PC-9 (cell line): ENCODE data around the gene MYH3. TPM values are rescaled to one million over a fixed set of nuclear protein-coding genes. Genes with fewer than 3 reads are reported as not detected.

Experiments
- BruUV-seq: library from RNA; stranded (reverse); fragments of 400-500 nt; replicated peaks from 2 replicates; lab custom pipeline; 2021; lab: Mats Ljungman, UMichigan
- CTCF ChIA-PET: fragments of 300-600 bp; sonication (Branson Sonifier 250); formaldehyde crosslinking; loops from one replicate; lab custom pipeline; 2022; ENCODE audit warnings: antibody characterized with exemption; lab: Charles Lee
- POLR2A ChIA-PET: fragments of 300-600 bp; sonication (Branson Sonifier 250); formaldehyde crosslinking; loops from one replicate; lab custom pipeline; 2022; ENCODE audit warnings: antibody characterized with exemption; ENCODE audit not compliant: unreplicated experiment; lab: Charles Lee
- DNase-seq, 2 experiments: peaks; one replicate each; pipeline versions ENCODE4 v3.0.0 to v3.0.0-alpha.2; 2015 to 2022; ENCODE audit warnings: mixed read lengths in 1 of 2
- H2AFZ ChIP-seq: fragments of 200-600 bp; sonication (generic); 2 replicates; pipeline ENCODE4 v1.8.1; 2017; ENCODE audit warnings: antibody characterized with exemption
- H3F3A ChIP-seq: fragments of 200-600 bp; sonication (generic); 2 replicates; pipeline ENCODE4 v1.8.1; 2017; ENCODE audit warnings: antibody characterized with exemption, mild to moderate bottlenecking, low read depth; ENCODE audit not compliant: insufficient read depth
- H3K27ac ChIP-seq: fragments of 200-600 bp; sonication (generic); 2 replicates; pipeline ENCODE4 v1.6.1; 2016; ENCODE audit warnings: mixed run types
- H3K27me3 ChIP-seq: fragments of 200-600 bp; sonication (generic); 2 replicates; pipeline ENCODE4 v1.6.1; 2016; ENCODE audit warnings: low read depth, mixed run types; ENCODE audit not compliant: insufficient read depth
- H3K36me3 ChIP-seq: fragments of 200-600 bp; sonication (generic); 2 replicates; pipeline ENCODE4 v1.6.1; 2016; ENCODE audit warnings: low read depth, mixed run types
- H3K4me1 ChIP-seq: fragments of 200-600 bp; sonication (generic); replicated peaks from 2 replicates; pipeline ENCODE4 v1.6.1; 2016; ENCODE audit warnings: mixed run types; ENCODE audit not compliant: insufficient read depth
- H3K4me2 ChIP-seq: fragments of 200-600 bp; sonication (generic); 2 replicates; pipeline ENCODE4 v1.6.1; 2017; ENCODE audit warnings: mixed run types
- H3K4me3 ChIP-seq: fragments of 200-600 bp; sonication (generic); 2 replicates; pipeline ENCODE4 v1.6.1; 2016; ENCODE audit warnings: mixed run types
- H3K79me2 ChIP-seq: fragments of 200-600 bp; sonication (generic); 2 replicates; pipeline ENCODE4 v1.6.1; 2017; ENCODE audit warnings: low read depth, mixed run types
- H3K9me2 ChIP-seq: fragments of 200-600 bp; sonication (generic); 2 replicates; pipeline ENCODE4 v1.8.1; 2017; ENCODE audit warnings: mild to moderate bottlenecking; ENCODE audit not compliant: insufficient read depth
- H3K9me3 ChIP-seq: fragments of 200-600 bp; sonication (generic); 2 replicates; pipeline ENCODE4 v1.8.1; 2016; ENCODE audit warnings: low read depth; ENCODE audit not compliant: insufficient read depth
- H4K20me1 ChIP-seq: fragments of 200-600 bp; sonication (generic); 2 replicates; pipeline ENCODE4 v1.8.1; 2017; ENCODE audit not compliant: insufficient read depth
- CTCF ChIP-seq: fragments of 200-600 bp; sonication (generic); conservative IDR thresholded peaks from 2 replicates; pipeline ENCODE4 v1.6.1; 2017; ENCODE audit warnings: mixed run types, antibody characterized with exemption, mild to moderate bottlenecking, moderate library complexity
- EZH2 ChIP-seq: fragments of 200-600 bp; sonication (generic); IDR thresholded peaks from 2 replicates; pipeline ENCODE4 v1.8.0; 2017; ENCODE audit warnings: antibody characterized with exemption, low read depth
- intact Hi-C: fragments of 100-400 bp; cut with micrococcal nuclease; formaldehyde crosslinking; loops from one replicate; pipeline ENCODE4 v1.10.0; 2022; ENCODE audit not compliant: unreplicated experiment
- total RNA-seq: library from RNA; stranded (reverse); gene quantifications from 2 replicates; pipeline ENCODE4 v1.2.3, GENCODE V29; 2021

Gene MYH3
- total RNA-seq, 1 experiment from 2014 or later: 0.07 TPM

GRCh38 chr17:10621397-10621796, 35.7 kb downstream of the MYH3 start:
- intact Hi-C loops: no loop called here
- no peaks in the 10 kb centered on the region for H3K9me3 ChIP-seq
- BruUV-seq: no TSS peak
- no peak overlapping the region for H3K4me3 ChIP-seq
- H3K9me2 ChIP-seq: no peaks in the 10 kb centered on the region
- peaks cover 50% of the 10 kb centered on the region for H3K27me3 ChIP-seq
- H3K79me2 ChIP-seq: no peaks in the 10 kb centered on the region
- no peaks in the 10 kb centered on the region for H3K36me3 ChIP-seq
- ChIA-PET POLR2A (no interaction called here), CTCF (interaction anchor here (0.6 kb wide), 2 partner anchors 28 to 318 kb away, joined by 6 to 7 read pairs; no protein-coding TSS in a partner anchor)
- no peaks in the 10 kb centered on the region for H3K4me1 ChIP-seq
- no peaks in the 10 kb centered on the region for H4K20me1 ChIP-seq
- no peaks in the 10 kb centered on the region for H3F3A ChIP-seq
- H2AFZ ChIP-seq: no peak overlapping the region
- no peak overlapping the region for H3K27ac ChIP-seq
- TF ChIP-seq EZH2 (no peak), CTCF (no peak)
- no peak overlapping the region for H3K4me2 ChIP-seq
- no peak for DNase-seq

GRCh38 chr17:10620823-10621222, 36.3 kb downstream of the MYH3 start:
- Histone ChIP-seq H3K27me3 (peaks cover 45% of the 10 kb centered on the region), H3K27ac (no peak overlapping the region), H3K79me2 (no peaks in the 10 kb centered on the region), H3K4me3 (no peak overlapping the region), H3K4me1 (no peaks in the 10 kb centered on the region), H3F3A (no peaks in the 10 kb centered on the region), H4K20me1 (no peaks in the 10 kb centered on the region), H3K9me2 (no peaks in the 10 kb centered on the region), H3K4me2 (no peak overlapping the region), H3K36me3 (no peaks in the 10 kb centered on the region), H3K9me3 (no peaks in the 10 kb centered on the region), H2AFZ (no peak overlapping the region)
- intact Hi-C loops: no loop called here
- DNase-seq: no peak
- ChIA-PET CTCF (interaction anchor here (0.5 to 0.6 kb wide), 3 partner anchors 8 to 319 kb away, joined by 4 to 7 read pairs (median 6); no protein-coding TSS in a partner anchor), POLR2A (no interaction called here)
- TF ChIP-seq EZH2 (no peak), CTCF (no peak)
- no TSS peak for BruUV-seq

- Histone ChIP-seq H3K27ac (no peak overlapping the region), H3K4me3 (no peak overlapping the region), H3K9me3 (no peaks in the 10 kb centered on the region), H3K36me3 (no peaks in the 10 kb centered on the region), H2AFZ (no peak overlapping the region), H4K20me1 (no peaks in the 10 kb centered on the region), H3K9me2 (no peaks in the 10 kb centered on the region), H3K4me2 (no peak overlapping the region), H3F3A (no peaks in the 10 kb centered on the region), H3K4me1 (no peaks in the 10 kb centered on the region), H3K79me2 (no peaks in the 10 kb centered on the region), H3K27me3 (peaks cover 20% of the 10 kb centered on the region)
- CTCF ChIA-PET: interaction anchor here (0.6 to 1.9 kb wide), 3 partner anchors 265 to 694 kb away, joined by 3 to 5 read pairs (median 4); no protein-coding TSS in a partner anchor
- POLR2A ChIA-PET: interaction anchor here (0.6 kb wide), 1 partner anchor 1596 kb away, joined by 3 read pairs; no protein-coding TSS in a partner anchor
- TF ChIP-seq EZH2 (no peak), CTCF (peak; percentile 78)
- no TSS peak for BruUV-seq
- DNase-seq: peak; percentile 55 to 60
- intact Hi-C loops: loop anchor here (1.0 to 10.0 kb wide), 5 partner anchors 291 to 893 kb away; no protein-coding TSS in a partner anchor
These were observed 38.9 kb downstream of the MYH3 start for GRCh38 chr17:10618202-10618635.
